HG03457 (cell line): ENCODE results near the gene CCDC138.

Source experiments
- ATAC-seq: cut with Tn5 transposase; IDR thresholded peaks from one replicate; pipeline ENCODE4 v1.9.1; 2021; ENCODE audit warnings: moderate number of reproducible peaks; ENCODE audit not compliant: unreplicated experiment

CCDC138 gene

DNA sequence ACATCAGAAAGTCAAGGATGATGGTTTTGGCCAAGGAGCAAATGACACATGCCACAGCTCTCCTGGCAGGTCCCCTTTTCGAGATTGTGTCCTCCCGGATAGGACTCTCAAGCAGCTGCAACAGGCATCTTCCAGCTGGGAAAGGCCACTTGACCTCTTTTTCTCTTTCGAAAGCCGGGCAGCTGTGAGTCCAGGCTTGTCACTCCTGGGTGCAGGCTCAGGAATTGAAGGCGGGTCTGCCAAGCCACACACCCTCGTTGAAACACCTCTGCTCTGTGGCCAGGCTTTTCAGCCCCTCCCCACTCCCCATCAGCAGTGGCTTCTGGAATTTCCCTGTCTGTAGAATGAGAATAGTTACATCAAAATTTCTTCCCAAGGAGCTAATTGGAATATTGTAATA, 98.0 kb downstream of the CCDC138 start:
- ATAC-seq: no peak

DNA sequence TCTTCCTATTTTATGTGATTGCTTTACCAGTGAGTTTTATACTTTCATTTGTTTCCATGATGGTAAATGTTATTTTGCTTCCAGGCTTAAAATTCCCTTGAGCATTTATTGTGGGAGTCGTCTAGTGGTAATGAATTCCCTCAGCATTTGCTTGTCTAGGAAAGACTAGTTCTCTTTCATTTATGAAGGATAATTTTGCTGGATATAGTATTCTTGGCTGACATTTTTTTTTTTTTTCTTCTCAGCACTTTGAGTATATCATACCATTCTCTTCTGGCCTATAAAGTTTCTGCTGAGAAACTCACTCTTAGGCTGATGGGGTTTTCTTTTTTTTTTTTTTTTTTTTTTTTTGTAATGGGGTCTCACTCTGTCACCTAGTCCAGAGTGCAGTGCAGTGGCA, 103.3 kb downstream of the CCDC138 start:
- ATAC-seq: no peak

DNA sequence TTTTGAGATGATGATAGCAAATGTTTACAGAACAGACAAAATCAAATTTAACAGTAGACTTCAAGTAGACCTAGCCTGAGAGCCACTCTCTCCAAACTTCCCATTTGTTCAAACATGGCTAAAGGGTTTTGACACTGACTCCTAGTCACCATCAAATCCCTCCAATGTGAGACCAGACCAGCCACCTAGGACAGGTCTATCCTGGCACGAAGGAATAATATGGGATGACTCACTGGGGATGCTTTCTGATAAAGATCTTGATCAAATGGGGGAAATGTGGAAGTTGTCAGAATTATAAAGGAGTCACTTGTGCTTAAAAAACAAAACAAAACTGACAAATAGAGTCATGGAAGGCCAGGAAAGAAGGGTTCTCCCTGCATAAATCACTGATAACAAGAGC, 106.7 kb downstream of the CCDC138 start:
- ATAC-seq: no peak

DNA sequence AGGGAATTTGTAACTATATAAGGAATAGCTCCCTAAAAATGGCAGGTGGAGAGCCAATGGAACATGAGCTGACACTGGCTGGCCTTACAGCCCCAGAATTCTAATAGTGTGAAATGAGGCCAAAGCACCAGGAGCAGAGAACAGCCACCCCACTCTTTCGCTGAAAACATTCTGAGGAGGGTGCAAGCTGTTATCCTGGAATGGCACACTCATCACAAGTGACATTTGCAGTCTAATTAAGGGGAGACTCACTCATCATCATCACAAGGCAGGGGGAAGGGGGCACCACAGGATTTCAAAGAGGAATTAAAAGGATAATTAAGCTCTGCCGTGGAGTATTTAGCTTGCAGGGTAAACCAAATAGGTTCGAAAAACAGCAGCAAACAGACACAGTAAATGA, 108.2 kb downstream of the CCDC138 start:
- no peak for ATAC-seq

DNA sequence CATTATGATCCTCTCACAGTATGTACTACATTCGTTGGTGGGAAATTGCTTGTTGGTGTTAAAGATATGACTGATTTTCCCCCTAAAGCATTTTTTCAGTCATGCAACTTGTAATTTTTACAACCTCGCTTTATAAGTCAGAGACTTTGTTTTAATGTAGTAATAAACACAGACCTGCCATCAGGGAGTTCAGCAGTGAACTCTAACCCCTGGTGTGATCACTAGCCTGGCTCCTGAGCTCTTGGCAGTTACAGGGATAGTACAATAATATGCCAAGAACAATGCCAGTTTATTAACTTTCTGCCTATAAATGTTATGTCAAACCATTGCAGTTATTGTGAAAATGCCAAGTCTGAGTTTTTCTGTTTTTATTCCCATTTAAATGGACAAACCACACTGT, 108.6 kb downstream of the CCDC138 start:
- ATAC-seq: no peak

DNA sequence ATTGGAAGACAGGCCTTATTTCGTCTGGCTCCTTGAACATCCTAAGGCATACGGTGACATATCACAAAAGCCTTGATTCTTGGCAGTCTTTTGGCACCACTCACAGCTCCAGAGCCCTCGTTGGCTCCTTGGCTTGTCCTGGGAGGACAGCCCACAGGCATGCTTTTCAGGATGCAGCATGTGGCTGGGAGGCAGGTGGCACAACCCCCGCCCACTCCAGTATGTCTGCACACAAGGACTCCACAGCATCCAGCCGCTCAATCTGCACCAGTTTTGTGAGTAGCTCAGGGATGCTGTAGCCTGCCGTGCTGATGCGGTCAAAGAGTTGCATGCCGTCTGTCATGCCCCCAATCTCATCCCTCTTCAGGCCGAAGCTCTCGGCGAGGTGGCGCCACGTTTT, 110.2 kb downstream of the CCDC138 start:
- no peak for ATAC-seq

DNA sequence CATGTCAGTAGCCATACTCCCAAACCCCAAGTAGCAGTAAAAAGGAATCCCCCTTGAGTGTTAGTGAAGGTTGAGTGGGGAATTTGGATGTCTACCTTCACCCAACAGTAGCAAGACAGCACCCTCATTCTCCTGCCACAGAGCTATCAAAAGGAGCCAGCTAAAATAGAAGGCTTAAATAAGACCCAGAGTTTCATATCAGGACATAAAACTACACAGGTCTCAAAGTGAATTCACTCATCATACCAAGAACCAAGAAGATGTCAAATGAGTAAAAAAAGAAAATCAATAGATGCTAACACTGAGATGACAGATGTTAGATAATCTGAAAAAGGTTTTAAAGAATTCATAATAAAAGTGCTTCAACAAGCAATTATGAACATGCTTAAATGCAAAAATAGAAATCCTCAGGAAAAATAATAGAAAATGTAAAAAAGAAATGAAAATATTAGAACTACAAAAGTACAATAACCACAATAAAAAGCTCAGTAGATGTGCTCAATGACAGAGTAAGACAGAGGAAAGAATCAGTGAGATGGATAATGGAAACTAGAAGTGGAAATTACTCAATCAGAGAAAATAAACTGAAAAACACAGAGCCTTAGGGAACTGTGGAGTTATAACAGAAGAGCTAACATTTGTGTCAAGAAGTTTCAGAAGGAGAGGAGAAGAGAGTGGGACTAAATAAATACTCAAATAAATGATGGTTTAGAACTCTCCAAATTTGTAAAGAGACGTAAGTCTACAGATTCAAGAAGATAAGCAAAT, 111.9 kb downstream of the CCDC138 start:
- ATAC-seq: no peak

DNA sequence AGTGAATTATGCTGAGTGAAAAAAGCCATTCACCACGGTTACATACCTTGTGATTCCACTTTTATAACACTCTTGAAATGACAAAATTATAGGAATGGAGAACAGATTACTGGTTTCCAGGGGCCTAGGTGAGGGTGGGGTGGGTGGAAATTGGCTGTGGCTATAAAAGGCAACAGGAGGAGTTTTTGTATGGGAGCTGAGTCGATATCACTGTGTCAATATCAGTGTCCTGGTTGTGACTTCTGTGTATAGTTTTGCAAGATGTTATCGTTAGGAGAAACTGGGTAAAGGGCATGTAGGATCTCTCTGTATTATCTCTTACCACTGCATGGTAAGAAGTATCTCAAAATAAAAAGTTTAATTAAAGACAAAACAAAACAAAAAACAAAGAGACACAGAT, 118.1 kb downstream of the CCDC138 start:
- ATAC-seq: no peak

DNA sequence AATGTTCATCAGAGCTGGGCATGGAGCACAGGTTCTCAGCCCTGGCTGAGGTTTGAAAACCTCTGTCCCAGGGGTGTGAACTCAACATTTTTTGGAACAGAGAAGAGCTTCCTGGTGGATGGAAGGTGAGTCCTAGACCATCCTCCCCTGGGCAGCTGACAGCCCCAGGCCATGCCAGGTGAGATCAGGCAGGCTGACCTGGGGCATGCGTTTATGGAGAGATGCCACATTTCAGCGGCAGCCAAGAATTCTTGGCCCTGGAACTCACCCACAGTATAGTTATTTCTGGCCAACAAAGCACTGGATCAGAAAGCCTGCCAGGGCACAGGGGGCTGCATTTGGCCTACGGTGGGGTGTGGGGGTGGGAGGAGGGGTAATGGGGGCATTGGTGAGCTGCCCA, 118.6 kb downstream of the CCDC138 start:
- no peak for ATAC-seq

DNA sequence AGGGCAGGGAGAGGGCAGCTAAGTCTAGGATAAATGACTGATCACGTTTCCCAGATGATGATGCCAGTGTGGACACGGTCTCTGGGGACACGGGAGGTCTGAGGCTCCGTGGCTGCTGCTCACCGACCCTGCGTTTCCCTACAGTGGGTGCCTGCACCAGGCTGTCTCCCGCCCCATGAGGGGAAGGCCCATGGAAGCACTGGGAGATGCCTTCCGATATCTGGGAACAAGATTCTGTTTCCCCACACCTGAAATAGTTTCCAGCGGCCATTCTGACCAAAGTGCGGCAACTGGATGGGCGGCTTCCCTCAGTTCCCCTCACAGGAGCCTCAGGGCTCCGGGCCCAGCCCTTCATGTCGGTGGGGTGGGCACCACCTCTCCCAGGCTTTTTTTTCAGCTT, 119.3 kb downstream of the CCDC138 start:
- no peak for ATAC-seq

DNA sequence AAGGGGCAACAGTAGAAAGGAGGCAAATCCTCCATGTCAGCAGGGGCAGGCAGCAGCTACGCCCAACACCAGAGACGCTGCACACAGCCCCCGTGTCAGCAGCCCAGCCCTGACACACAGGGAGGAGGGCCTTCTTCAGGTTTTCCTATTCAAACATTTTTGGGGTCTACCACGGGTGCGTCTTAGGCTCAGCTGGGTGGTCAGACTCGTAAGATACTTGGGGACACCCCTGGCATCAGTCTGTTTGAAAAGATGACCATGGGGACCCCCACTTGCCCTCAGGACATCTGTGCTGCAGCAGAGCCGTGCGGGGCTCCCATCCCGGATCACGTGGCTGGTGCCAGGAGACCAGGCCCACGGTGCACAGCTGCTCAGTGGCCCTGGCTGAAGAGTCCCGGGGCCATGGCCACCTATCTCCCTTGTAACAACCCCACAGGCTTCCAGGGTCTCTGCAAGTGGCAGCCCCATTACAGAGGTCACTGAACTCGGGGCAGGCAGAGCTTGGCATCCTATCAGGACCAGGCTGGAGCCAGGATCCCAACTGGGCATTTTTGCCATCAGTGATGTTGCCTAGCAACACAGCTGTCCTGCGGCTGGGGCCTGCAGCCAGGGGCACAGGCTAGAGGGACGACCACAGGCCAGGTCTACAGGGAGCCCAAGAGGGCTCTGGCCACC, 120.0 kb downstream of the CCDC138 start:
- ATAC-seq: no peak

DNA sequence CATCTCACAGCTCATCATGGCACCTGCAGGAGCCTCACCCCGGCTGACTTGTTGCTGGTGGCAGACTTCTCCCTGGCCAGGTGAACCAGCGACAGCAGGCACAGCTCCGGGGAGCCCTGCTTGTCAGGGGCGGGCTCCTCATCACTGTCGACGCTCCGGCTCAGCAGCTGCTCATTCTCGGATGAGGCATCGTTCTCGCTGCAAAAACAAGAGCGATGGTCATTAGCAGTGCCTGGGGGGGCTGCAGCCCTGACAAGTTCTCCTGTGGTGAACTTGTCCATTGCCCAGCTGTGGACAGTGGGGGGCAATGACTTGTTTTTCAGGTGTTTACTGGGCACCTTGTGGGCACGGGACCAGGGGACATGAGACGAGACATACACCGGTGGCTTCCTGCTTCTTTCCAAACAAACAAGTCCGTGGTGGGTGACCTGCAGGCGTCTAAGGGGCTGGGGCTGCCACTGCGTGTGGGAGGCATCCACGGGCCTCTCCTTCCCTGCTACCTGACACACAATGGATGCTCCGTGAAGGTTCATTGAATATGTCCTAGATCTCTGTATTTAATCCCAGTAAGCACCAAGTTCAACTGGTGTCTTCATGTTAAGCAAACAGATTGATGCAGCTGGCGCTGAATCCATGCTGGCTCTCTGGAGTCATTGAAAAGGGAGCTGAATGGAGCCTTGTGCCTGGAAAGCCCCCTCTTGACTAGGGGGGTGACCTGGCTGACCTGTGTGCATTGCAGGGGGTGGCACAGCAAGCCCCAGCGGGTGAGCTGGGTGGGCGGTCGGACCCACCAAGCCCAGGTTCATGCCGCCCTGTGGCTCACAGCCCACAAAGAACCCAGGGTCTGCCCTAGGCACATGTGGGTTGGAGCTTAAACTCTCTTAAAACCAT, 121.5 kb downstream of the CCDC138 start:
- no peak for ATAC-seq

DNA sequence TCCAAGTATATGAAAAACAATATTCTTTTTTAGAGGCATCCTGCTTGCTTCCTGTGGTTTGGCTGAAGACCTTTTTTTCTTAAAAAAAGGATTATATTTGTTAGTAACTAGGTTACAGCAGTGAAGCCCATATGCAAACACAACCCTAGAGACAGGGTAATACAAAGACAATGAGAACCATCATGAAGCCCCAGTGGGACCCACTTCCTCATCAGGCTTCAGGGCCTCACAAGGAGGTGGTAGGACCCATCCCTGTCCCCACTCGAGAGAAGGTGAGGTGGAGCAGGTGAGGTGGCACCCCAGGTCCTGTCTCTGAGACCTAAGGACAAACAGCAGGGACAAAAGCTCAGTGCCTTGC, 122.1 kb downstream of the CCDC138 start:
- ATAC-seq: no peak

DNA sequence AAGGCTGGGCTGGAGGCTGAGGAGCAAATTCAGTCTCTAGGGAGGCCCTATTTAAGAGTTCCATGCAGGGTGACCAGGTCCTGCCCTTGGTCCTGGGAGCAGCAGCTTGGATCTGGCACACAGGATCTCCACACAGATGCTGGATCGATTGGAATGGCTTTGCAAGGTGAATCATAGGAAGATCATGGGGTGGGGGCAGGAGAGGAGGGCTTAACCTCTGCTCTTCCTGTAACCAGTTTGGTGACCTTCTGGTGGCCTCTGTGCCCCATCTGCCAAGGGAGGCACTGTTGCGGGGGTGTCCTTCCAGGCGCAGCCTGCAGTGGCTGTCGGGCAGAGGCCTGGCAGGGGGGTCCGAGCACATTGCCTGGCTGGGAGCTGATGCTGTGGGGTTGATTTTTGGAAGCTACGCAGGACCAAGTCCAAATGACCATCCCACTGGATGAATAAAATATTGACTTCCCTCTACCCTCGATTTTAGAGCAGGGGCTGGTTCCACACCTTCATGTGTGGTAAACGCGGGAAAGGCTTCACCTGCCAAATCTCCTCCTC, 122.8 kb downstream of the CCDC138 start:
- no peak for ATAC-seq

DNA sequence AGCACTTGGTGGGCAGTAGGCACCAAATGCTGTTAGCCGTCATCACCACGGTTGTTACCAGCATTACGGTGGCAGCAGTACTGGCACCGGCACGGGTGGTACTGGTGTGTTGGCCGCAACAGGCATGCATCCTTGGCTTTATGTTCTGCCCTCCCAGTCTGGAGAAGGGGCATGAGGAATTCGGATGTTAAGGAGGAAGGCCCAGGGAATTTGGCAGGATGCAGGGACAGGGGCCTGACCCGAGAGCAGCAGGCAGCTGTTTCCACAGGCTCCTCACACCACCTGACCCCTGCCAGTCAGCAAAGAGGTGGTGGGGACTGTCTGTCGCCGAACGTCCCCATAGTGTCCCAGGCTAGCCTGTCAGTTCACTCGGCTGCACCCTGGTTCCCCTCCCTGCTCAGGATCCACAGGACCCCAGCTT, 123.5 kb downstream of the CCDC138 start:
- no peak for ATAC-seq

DNA sequence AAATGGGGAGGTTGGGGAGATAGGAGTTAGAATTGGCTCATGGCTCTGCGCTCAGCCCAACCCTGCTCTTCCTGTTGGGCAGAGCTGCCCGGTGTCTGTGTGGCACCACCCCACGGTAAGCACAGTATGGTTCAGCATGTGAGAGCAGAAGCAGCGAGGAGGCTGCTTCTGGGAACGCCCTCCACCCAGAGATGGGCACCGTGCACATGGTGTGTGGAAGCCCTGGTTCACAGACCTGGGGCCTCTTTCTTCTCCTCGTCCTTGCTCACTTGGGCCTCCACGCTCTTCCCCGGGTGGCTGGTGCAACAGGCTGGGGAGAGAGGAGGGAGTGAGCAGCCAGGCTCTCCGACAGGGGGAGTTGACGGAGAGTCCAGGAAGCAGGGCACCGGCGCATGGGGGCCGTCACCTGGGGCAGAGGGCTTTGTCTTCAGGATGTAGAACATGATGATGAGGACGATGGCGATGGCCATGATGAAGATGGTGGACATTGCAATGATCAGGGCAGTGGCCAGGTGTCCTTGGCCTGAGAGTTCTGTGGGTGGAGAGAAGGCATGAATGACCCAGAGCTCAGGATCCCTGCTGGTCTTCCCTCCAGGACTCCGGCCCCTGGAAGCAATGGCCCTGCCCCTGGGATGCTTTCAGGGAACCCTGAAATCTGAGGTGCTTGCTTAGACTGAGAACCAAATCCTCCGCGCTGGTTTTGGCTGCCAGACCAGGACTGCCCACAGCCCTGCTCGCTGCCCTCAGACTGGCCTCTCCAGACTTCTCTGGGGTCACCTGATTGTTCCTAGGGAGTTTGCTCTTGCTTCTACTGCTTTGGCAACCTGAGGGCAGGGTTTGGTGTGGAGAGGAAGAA, 124.2 kb downstream of the CCDC138 start:
- ATAC-seq: no peak

DNA sequence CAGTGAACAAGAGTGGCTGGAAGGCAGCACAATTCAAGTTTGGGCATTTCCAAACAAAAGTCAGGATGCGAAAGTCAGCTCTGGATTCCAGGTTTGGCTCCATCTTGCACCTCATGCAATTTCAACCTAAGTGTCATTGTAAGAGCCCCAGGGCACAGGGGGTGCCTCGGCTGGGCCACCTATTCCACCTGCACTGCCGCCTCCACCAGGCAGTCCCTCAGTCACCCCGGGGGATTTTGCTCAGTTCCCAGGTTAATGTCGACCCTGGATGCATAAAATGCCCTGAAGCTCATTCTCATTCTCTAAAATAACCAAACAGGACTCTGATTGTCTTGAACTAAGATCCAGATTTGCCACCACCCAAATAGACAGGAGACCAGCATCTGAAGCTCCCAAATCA, 124.8 kb downstream of the CCDC138 start:
- ATAC-seq: no peak

DNA sequence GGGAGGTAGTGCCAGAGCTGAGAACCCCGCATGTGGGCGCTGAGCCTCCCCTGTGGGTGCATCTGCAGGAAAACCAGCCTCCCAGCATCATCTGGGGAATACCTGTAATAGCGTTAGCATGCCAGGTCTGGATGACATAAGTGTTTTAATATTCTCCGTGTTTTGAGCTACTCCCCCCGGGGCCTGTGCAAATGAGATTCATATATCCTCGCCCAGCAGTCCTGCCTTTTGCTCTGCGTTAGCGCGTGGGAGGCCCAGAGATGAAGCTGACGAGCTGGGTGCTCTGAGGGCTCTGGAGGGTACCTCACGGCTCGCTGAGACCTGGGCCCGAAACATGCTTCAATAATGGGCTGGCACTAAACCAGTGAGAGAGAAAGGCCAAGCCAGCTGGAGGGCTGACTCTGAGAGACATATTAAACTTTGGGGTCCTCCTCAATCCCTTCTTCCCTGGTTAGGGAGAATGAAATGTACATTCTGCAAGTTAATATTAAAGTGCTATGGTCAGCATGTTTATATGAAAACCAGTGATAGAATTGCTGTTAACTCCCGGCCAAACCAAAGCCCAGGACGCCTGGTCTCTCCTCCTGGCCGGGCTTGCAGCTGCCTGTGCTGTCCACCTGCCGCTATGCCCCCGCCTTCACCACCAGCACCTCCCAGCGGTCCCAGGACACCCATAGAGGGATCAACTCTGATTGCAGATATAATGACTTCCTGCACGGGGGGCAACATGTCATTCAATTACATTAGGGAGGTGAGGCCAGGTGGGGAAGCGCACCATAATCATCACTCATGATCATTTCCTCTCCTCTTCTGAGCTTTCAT, 125.4 kb downstream of the CCDC138 start:
- no peak for ATAC-seq

DNA sequence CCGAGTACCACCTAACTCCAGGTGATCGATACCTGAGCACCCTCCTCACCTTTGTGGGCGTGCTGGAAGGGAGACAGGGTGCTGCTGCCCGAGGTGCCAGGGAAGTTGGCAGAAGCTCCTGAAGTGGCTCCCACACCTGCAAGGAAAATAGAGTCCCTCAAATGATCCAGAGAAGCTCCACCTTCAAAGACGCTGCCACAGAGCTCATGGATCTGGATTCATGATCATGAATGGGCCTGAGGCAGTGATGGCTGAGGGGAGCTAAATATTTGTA, 126.0 kb downstream of the CCDC138 start:
- ATAC-seq: no peak
